PC-3 (cell line): ENCODE results near the gene IER5L.

Experiments
- EZH2 ChIP-seq: fragments of 300-600 bp; sonication (generic); IDR thresholded peaks from one replicate; pipeline ENCODE4 v1.6.1; 2017; ENCODE audit warnings: antibody characterized with exemption, mild to moderate bottlenecking, low read length; ENCODE audit not compliant: unreplicated experiment
- TF ChIP-seq, protein P1 (sequence below): fragments of 300-600 bp; sonication (generic); conservative IDR thresholded peaks from 2 replicates; pipeline ENCODE4 v1.5.1; 2017; ENCODE audit warnings: antibody characterized with exemption, low read depth, mild to moderate bottlenecking, low read length

DNA sequence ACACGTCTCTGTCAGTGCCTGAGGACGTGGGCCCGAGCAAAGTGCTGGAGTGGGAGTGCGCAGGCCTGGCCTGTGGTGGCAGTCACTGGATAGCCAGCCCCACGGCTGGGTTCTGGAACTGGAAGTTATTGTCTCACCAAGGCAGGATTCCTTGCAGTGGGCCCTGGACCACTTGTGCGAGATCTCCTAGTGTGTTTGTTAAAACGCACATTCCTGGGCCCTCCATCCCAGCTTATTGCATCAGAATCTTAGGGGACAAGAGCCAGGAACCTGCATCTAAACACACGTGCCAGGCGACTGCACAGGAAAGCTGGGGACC lies 40.0 kb downstream of the IER5L start:
- TF ChIP-seq, protein P1, sequence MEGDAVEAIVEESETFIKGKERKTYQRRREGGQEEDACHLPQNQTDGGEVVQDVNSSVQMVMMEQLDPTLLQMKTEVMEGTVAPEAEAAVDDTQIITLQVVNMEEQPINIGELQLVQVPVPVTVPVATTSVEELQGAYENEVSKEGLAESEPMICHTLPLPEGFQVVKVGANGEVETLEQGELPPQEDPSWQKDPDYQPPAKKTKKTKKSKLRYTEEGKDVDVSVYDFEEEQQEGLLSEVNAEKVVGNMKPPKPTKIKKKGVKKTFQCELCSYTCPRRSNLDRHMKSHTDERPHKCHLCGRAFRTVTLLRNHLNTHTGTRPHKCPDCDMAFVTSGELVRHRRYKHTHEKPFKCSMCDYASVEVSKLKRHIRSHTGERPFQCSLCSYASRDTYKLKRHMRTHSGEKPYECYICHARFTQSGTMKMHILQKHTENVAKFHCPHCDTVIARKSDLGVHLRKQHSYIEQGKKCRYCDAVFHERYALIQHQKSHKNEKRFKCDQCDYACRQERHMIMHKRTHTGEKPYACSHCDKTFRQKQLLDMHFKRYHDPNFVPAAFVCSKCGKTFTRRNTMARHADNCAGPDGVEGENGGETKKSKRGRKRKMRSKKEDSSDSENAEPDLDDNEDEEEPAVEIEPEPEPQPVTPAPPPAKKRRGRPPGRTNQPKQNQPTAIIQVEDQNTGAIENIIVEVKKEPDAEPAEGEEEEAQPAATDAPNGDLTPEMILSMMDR: no peak
- TF ChIP-seq EZH2: no peak
